DOHH2 (cell line): ENCODE results near the gene OR2A42.
"Not testable (repeated sequence)": the region's sequence is repeated elsewhere in the genome, so short reads cannot be mapped to it uniquely, and the experiment has no call there.

Experiments used
- CTCF ChIP-seq: fragments of 200-600 bp; sonication (generic); IDR thresholded peaks from one replicate; pipeline ENCODE4 v1.5.1; 2014; ENCODE audit warnings: antibody characterized with exemption, mild to moderate bottlenecking, low read depth, low read length; ENCODE audit not compliant: poor library complexity, severe bottlenecking
- EZH2phosphoT487 ChIP-seq: fragments of 200-600 bp; sonication (generic); IDR thresholded peaks from 2 replicates; pipeline ENCODE4 v1.6.1; 2017; ENCODE audit warnings: borderline replicate concordance, mild to moderate bottlenecking, antibody characterized with exemption, low read length, moderate library complexity, mixed read lengths

- not testable (repeated sequence) for TF ChIP-seq CTCF, EZH2phosphoT487
Observed at GRCh38 chr7:144239365-144239764, at the start of gene OR2A42.
